GM21825 (cell line): ENCODE data around the gene HAUS6.
A peak's percentile ranks its signal among the peaks of the same experiment; 100 is the strongest.
"Not testable (repeated sequence)": the region's sequence is repeated elsewhere in the genome, so short reads cannot be mapped to it uniquely, and the experiment has no call there.

Experiments used
- ATAC-seq: cut with Tn5 transposase; IDR thresholded peaks from one replicate; pipeline ENCODE4 v1.9.1; 2021; ENCODE audit warnings: mild to moderate bottlenecking, moderate library complexity; ENCODE audit not compliant: unreplicated experiment

Gene HAUS6

DNA sequence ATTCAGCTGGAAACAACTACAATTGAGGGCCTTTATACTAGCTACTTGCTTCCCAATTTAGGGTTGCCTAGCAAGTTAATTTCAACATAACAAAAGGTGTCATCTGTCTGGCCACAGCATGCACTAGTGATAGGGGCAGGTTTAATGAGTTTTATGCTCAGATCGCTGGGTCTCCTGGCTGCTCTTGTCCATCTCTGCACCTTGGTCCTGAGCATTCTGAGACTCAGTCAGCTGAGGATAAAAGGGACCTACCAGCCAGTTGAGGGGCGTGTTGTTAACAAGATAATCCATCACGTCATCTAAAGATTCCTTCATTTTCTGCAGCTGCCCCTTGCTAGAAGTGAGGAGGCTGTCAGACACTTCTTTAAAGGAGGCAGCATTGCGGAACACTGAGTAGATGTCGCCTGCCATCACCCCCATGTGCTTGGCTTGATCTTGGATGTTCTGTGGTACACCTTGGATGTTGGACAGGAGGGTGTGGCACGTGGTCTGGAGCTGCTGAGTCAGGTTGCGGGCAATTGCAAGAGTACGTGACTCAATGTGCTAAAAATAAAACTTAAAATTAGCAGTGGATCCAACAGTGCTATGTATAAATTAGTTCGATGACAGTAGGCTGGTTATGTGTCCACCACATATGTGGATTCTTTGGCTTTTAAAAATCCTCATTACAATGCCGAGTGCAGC is 13.5 kb upstream of the HAUS6 start:
- ATAC-seq = no peak

DNA sequence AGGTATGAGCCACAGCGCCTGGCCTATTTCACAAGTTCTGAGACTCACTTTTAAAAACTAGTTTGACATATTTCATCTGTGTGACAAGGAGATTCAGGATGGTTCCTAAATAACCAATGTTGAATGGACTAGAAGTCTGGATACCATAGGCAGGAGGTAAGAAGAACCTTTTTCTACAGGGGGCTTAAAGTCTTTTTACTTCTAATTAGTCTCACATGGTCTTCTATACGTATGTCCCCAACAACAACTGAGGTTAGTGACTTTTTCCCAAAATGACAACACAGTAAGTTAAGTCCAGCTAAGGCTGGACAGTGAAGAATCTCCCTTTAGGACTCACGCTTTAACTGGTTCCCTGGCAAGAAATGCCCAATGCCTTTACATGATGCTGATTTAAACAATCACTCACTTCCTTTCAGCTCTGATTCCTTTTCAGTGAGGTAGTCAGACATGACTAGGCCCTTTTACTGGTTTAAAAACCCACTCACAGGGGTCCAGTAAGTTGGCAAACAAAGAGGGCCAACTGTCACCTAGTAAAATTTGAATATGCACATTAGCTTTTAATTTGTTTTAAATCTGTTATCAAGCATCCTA is 12.1 kb upstream of the HAUS6 start:
- no peak for ATAC-seq

DNA sequence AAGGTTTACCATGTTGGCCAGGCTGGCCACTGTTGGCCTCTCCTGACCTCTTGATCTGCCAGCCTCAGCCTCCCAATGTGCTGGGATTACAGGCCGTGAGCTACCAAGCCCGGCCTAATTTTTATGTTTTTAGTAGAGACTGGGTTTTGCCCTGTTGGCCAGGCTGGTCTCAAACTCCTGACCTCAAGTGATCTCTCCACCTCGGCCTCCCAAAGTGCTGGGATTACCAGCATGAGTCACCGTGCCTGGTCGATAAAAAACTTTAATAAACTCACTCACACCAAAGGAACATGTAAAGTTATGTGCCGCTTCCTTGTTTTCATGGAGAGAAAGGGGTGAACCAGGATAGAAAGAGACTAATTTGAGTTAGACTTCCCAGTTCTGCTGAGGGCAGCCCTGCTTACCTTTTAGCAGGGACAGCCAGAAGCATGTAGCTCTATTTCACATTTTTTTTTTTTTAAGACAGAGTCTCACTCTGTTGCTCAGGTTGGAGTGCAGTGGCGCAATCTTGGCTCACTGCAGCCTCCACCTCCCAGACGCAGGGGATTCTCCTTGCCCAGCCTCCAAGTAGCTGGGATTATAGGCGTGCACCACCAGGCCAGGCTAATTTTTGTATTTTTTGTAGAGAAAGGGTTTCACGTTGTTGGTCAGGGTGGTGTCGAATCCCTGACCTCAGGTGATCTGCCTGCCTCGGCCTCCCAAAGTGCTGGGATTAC is 11.4 kb upstream of the HAUS6 start:
- ATAC-seq = no peak

DNA sequence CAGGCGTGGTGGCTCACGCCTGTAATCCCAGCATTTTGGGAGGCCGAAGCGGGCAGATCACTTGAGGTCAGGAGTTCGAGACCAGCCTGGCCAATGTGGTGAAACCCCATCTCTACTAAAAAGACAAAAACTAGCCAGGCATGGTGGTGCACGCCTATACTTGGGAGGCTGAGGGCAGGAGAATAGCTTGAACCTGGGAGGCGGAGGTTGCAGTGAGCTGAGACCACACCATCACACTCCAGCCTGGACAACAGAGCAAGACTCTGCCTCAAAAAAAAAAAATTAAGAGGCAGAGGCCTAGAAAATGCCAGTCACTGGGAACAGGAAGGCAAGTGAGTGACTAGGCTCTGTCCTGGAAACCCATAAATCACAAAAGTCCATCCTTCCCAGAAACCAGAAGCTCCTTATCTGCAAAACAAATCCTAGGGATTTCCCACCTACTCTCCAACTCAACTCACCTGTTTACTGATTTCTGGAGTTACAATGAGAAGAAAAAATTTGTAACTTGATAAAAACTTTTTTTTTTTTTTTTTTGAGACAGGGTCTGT is 10.4 kb upstream of the HAUS6 start:
- ATAC-seq = not testable (repeated sequence)

DNA sequence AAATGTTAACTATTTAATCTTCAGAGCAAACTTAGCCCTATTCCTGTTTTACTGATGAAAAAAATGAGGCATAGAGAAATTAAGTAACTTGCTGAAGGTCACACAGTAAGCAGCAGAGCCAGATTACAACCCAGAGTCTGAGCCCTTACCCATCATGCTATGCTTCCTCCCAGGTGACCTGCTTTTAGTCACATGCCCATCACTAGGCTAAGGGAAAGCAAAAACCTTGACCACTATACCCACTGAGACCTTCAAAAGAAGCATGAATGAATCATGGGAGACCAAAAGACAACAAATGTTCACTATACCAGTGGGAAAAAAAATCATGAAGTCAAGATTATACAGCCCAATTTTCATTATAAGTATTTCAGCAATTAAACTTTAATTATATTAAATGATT is 5.3 kb upstream of the HAUS6 start:
- ATAC-seq = no peak

DNA sequence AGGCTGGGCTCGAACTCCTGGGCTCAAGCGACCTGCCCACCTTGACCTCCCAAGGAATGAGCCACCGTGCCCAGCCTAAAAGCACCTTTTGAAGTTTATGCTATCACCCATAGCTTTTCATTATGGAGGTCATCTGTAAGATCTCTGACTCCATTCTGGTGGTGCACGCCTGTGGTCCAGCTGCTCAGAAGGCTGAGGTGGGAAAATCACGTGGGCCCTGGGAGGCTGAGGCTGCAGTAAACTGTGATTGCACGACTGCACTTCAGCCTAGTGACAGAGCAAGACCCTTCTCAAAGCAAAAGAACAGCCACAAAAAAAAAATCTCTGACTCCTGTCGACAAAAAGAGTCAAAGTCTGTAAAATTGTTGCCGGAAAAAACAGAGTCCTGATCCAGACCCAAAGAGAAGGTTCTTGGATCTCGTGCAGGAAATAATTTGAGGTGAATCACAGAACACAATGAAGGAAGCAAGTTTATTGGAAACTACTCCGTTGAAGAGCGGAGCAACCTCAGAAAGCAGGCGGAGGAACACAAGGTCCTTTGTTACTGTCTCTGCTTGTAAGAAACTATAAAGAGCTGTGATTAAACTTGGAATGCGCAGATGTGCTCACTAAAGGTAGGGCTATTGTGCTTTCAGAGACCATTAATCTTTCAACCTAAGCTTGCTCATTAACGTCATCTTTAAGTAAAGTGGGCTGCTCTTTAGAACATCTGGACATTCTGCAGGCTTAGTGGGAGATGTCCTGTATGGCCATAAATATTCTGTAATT is 2.0 kb upstream of the HAUS6 start:
- ATAC-seq = no peak

DNA sequence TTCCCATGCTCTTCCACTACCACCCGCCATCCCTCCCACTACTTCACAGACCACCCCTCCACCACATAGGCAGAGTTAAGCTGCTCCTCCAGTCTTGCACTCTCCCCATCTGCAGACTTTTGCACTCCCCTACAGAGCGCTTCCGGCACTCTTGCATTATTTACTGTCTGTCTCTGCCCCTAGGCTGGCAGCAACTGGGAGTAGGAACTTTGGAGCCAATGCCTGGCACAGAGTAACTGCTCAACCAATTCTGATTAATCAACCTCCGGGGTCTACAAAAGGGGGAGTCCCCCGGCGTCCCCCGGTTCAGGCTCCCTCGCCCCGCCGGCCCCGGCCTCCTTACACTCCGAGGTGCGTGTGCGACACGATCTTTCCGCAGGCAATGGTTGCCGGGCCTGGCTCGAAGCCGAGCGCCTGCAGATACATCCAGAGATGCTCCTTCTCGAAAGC is 498 bp downstream of the HAUS6 start:
- ATAC-seq = peak; percentile 28

DNA sequence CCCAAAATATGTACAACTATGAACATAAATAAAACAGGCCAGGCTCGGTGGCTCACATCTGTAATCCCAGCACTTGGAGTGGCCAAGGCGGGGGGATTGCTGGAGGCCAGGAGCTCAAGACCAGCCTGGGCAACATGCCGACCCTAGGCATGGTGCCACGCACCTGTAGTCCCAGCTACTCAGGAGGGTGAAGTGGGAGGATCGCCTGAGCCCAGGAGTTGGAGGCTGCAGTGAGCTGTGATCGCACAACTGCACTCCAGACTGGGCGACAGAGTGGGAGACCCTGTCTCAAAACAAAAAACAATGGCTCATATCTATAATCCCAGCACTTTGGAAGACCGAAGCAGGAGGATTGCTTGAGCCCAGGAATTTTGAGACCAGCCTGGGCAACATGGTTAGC is 1.5 kb downstream of the HAUS6 start:
- ATAC-seq = no peak

DNA sequence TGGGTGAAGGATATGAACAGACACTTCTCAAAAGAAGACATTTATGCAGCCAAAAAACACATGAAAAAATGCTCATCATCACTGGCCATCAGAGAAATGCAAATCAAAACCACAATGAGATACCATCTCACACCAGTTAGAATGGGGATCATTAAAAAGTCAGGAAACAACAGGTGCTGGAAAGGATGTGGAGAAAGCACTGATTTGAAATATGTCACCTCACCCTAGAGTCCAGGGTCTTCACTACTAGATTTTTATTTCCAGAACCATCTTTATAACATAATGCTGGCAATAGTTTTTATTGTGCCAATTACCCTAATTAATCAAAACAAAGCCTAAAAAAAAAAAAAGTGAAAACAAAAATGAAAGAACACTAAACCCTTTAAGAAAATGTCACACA is 5.3 kb downstream of the HAUS6 start:
- ATAC-seq = not testable (repeated sequence)

DNA sequence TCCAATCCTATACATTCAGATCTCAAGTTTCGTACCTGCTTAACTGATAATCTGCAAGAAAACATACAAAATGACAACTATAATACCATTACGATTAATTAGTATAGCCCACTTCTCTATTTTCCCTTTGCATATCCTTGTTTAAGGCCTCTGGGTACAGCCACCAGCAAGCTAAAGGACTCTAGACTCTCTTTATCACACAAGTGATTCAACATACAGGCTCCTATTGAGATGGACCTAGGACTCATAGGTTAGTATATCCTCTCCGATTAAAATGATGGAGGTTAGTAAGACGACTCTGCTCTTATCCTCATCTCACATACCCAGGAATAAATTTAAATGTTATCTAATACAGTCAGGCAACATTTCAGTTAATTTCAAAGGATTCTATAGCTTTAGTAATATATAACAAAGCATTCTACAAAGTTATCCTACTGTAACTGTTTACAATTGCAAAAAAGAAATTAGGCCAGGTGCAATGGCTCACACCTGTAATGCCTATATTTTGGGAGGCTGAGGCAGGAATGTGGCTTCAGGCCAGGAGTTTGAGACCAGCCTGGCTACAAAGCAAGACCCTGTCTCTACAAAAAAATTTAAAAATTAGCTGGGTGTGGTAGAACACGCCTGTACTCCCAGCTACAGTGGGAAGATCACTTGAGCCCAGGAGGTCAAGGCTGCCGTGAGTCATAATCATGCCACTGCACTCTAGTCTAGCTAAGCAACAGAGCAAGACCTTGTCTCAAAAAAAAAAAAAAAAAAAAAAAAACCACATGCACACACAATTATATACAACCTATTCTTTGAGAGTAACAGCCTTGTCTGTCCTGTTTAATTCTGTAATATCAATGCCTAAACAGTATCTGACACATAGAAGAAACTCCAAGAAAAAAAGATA is 15.4 kb downstream of the HAUS6 start:
- no peak for ATAC-seq

DNA sequence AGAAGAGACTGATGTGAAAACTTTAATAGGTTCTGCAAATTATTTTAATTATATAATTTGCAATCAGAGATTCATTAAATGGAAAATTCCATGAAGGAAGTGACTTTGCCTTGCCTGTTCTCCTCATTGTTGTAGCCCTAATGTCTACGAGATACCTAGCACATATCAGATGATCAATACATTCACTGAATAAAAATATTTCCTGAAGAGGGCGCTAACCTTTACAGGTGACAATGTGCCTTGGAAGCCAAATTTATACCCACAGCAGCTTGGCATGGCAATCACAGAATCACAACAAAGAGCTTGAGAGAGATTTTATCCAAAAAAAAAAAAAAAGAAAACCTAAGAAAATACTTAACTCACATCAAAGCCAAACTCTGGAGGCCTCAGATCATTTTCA is 17.4 kb downstream of the HAUS6 start:
- ATAC-seq = no peak

DNA sequence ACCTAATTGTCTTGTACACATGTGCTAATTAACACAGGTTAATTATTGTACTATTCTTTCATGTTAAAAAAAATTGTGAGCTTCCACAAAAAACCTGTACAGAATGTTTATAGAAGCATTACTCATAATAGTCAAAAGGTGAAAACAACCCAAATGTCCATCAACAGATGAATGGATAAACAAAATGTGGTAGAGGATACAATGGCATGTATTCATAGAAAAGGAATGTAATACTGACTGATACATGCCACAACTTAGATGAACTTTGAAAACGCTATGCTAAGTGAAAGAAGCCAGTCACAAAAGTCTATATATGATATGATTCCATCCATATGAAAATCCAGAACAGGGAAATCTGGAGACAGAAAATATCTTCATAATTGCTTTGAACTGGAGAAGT is 27.9 kb downstream of the HAUS6 start:
- no peak for ATAC-seq

DNA sequence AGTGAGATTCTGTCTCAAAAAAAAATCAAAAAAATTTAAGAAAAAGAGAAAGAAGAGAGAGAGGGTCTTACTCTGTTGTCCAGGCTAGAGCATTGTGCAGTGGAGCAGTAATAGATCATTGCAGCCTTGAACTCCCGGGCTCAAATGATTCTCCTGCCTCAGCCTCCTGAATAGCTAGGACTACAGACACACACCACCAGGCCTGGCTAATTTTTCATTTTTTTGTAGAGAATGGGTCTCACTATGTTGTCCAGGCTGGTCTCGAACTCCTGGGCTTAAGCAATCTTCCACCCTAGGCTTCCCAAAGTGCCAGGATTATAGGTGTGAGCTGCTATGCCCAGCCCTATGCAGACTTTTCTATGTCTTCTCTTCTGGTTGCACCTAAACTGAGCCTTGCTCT is 28.5 kb downstream of the HAUS6 start:
- ATAC-seq = no peak

DNA sequence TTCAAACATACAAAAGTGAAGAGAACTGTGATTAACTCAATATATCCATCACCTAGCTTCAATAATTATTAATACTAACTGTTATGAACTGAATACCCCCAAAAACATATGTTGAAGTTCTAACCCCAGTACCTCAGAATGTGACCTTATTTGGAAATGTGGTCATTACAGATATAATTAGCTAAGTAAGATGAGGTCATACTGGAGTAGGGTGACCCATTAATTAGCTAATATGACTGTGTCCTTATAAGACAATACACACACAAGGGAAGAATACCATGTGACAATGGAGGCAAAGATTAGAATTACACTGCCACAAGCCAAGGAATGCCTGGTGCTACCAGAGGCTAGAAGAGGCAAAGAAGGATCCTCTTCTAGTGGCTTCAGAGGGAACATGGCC is 45.7 kb downstream of the HAUS6 start:
- no peak for ATAC-seq

DNA sequence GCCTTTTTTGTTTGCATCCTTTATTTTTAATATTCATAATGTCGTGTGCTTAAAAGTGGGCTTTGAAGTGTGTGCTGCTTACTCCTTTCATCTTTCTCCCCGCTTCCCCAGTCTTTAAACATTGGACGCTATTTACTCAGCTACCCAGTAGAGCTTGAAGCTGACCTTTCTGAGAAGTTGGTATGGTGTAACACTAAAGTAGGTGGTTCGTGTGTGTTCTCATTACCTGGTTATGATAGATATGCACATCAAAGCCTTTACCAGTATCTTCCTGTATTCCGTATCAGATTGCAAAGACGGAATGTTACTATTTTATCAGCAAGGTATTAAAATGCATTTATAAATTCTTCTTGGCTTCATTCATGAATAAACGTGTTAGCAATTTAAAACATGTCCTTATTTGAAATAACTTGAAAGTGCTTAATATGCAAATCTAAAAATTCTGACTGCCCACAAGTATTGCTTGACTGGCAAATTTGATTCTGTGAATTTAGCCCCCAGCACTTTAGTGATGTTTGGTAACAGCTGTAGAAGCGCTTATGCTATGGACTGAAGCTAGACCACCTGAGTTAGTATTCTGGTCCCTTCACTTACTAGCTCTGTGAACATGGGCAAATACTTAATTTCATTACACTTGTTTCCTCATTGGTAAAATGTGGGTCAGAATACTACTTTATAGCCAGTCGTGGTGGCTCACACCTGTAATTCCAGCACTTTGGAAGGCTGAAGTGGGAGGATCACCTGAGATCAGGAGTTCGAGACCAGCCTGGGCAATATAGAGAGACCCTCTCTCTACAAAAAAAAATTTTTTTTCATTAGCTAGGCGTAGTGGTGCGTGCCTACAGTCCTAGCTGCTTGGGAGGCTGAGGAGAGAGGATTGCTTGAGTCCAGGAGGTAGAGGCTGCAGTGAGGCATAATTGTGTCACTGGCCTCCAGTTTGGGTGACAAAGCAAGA is 51.8 kb downstream of the HAUS6 start:
- no peak for ATAC-seq

DNA sequence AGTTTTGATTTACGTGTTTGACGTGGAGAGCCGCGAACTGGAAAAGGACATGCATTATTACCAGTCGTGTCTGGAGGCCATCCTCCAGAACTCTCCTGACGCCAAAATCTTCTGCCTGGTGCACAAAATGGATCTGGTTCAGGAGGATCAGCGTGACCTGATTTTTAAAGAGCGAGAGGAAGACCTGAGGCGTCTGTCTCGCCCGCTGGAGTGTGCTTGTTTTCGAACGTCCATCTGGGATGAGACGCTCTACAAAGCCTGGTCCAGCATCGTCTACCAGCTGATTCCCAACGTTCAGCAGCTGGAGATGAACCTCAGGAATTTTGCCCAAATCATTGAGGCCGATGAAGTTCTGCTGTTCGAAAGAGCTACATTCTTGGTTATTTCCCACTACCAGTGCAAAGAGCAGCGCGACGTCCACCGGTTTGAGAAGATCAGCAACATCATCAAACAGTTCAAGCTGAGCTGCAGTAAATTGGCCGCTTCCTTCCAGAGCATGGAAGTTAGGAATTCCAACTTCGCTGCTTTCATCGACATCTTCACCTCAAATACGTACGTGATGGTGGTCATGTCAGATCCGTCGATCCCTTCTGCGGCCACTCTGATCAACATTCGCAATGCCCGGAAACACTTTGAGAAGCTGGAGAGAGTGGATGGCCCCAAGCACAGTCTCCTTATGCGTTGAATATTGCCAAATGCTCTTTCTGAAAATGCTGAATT is 52.6 kb downstream of the HAUS6 start:
- ATAC-seq = no peak

DNA sequence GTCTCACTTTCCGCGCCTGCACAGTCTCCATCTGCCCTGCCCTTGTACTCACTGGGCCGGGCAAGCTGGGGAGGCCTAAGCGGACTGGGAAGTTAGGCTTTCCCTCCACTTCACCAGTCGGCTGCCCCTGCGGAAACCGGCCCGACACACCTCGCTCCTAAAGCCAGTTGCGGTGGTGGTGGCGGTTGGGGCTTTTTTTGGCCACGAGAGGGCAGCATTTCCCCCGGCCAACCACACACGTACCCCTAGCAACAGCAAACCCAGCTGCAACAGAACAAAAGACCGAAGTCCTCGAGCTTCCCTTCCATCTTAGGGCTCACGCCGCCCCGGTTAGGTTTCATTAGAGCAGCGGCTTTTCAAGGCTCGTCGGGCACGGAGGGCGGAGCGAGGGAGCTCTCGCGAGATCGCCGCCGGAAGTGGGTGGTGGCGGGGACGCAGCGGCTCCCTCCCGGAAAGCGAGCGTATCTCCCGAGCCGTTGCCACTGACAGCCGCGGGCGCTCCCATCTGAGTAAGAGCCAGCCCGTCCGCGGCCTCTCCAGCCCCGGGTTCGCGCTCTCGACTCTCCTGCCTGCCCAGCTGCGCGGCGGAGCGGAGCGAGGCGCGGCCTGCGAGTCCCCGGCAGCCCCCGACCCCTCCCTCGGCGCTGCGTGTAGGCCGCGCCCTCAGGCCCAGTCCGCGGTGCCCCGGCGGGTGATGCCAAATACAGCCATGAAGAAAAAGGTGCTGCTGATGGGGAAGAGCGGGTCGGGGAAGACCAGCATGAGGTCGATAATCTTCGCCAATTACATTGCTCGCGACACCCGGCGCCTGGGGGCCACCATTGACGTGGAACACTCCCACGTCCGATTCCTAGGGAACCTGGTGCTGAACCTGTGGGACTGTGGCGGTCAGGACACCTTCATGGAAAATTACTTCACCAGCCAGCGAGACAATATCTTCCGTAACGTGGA is 53.5 kb downstream of the HAUS6 start, which contains the start of gene RRAGA:
RRAGA (plus strand) TSS at position 462 of the 951 bp plus-strand sequence; CDS start at position 695, 233 bp downstream.
- peak; percentile 92 for ATAC-seq
